CD14-positive monocyte (primary cell): ENCODE data around the gene RTN4IP1. TPM values are rescaled to one million over a fixed set of nuclear protein-coding genes. Genes with fewer than 3 reads are reported as not detected.
A peak's percentile ranks its signal among the peaks of the same experiment; 100 is the strongest.

ENCODE experiments used
- DNase-seq, 3 donors: peaks; one replicate each; pipeline ENCODE4 v3.0.0-alpha.2; 2011 to 2022
- H2AFZ ChIP-seq: 2 replicates; pipeline ENCODE4 v1.6.0; 2012; ENCODE audit warnings: mild to moderate bottlenecking, low read depth, low read length, inconsistent platforms; ENCODE audit not compliant: insufficient read depth, poor library complexity, severe bottlenecking
- H3K27ac ChIP-seq, 2 donors: 1 replicate in 1 of 2; 2 replicates in 1 of 2; pipeline ENCODE4 v1.5.1; 2012 to 2013; ENCODE audit warnings: low read length in 2 of 2, control low read depth in 1 of 2, inconsistent platforms in 1 of 2, low read depth in 1 of 2, mild to moderate bottlenecking in 1 of 2
- H3K27me3 ChIP-seq, 2 donors: one replicate each; pipeline versions ENCODE4 v1.6.0 to v1.6.1; 2011 to 2013; ENCODE audit warnings: low read length in 2 of 2; ENCODE audit not compliant: control insufficient read depth in 2 of 2, insufficient read depth in 2 of 2
- H3K36me3 ChIP-seq, 2 donors: replicated peaks in 1 of 2; 1 replicate in 1 of 2; 2 replicates in 1 of 2; pipeline versions ENCODE4 v1.5.1 to v1.6.1; 2012 to 2013; ENCODE audit warnings: low read length in 2 of 2, control low read depth in 1 of 2, inconsistent platforms in 1 of 2, mild to moderate bottlenecking in 1 of 2; ENCODE audit not compliant: insufficient read depth in 2 of 2, control insufficient read depth in 1 of 2
- H3K4me1 ChIP-seq, 2 donors: 1 replicate in 1 of 2; 2 replicates in 1 of 2; pipeline versions ENCODE4 v1.5.1 to v1.6.1; 2012 to 2013; ENCODE audit warnings: low read length in 2 of 2, control low read depth in 1 of 2, inconsistent platforms in 1 of 2, mild to moderate bottlenecking in 1 of 2, moderate library complexity in 1 of 2; ENCODE audit not compliant: insufficient read depth in 2 of 2, control insufficient read depth in 1 of 2
- H3K4me2 ChIP-seq: replicated peaks from 2 replicates; pipeline ENCODE3; 2012; ENCODE audit warnings: low read length, moderate library complexity, mild to moderate bottlenecking; ENCODE audit not compliant: poor library complexity, severe bottlenecking; ENCODE audit errors: extremely low read depth
- H3K4me3 ChIP-seq, 3 experiments: fragments of 200-600 bp in 1 of 3; sonication (generic) in 1 of 3; replicated peaks in 1 of 3; 1 replicate in 2 of 3; 2 replicates in 1 of 3; pipeline ENCODE4 v1.5.1; 2011 to 2013; ENCODE audit warnings: low read length in 3 of 3, mild to moderate bottlenecking in 3 of 3, control low read depth in 2 of 3, low read depth in 2 of 3, inconsistent platforms in 1 of 3, moderate library complexity in 1 of 3
- H3K79me2 ChIP-seq: 2 replicates; pipeline ENCODE4 v1.6.0; 2012; ENCODE audit warnings: mild to moderate bottlenecking, control low read depth, inconsistent platforms, low read length, moderate library complexity; ENCODE audit not compliant: insufficient read depth
- H3K9ac ChIP-seq: 2 replicates; pipeline ENCODE4 v1.6.0; 2017; ENCODE audit warnings: low read length, mild to moderate bottlenecking; ENCODE audit not compliant: insufficient read depth, poor library complexity, severe bottlenecking
- H3K9me3 ChIP-seq, 2 donors: replicated peaks in 1 of 2; 1 replicate in 1 of 2; 2 replicates in 1 of 2; pipeline versions ENCODE4 v1.5.1 to v1.6.1; 2012 to 2013; ENCODE audit warnings: low read length in 2 of 2, control low read depth in 1 of 2; ENCODE audit not compliant: control insufficient read depth in 1 of 2, insufficient read depth in 1 of 2
- H4K20me1 ChIP-seq: 2 replicates; pipeline ENCODE4 v1.6.0; 2012; ENCODE audit warnings: mild to moderate bottlenecking, low read length, control low read depth, moderate library complexity; ENCODE audit not compliant: insufficient read depth
- H3K27ac Mint-ChIP-seq, 7 donors: one replicate each; pipeline ENCODE4 v1.8.0; 2020; ENCODE audit warnings: mild to moderate bottlenecking in 7 of 7, mixed read lengths in 7 of 7, moderate library complexity in 6 of 7, inconsistent platforms in 2 of 7
- H3K27me3 Mint-ChIP-seq, 3 donors: one replicate each; pipeline ENCODE4 v1.8.0; 2021 to 2022; ENCODE audit warnings: low read depth in 3 of 3, mild to moderate bottlenecking in 3 of 3, mixed read lengths in 3 of 3, moderate library complexity in 3 of 3, inconsistent platforms in 1 of 3
- H3K36me3 Mint-ChIP-seq, 2 donors: one replicate each; pipeline ENCODE4 v1.8.0; 2020; ENCODE audit warnings: mixed read lengths in 2 of 2, inconsistent platforms in 1 of 2, mild to moderate bottlenecking in 1 of 2
- H3K4me1 Mint-ChIP-seq: one replicate; pipeline ENCODE4 v1.8.0; 2020; ENCODE audit warnings: mild to moderate bottlenecking, mixed read lengths
- H3K4me3 Mint-ChIP-seq, 2 donors: one replicate each; pipeline ENCODE4 v1.8.0; 2020; ENCODE audit warnings: mild to moderate bottlenecking in 2 of 2, mixed read lengths in 2 of 2, moderate library complexity in 1 of 2
- H3K9me3 Mint-ChIP-seq, 7 donors: one replicate each; pipeline ENCODE4 v1.8.0; 2020 to 2022; ENCODE audit warnings: mixed read lengths in 7 of 7, mild to moderate bottlenecking in 6 of 7, moderate library complexity in 6 of 7, inconsistent platforms in 2 of 7
- WGBS: methylation state at CpG from one replicate; pipeline ENCODE4 v1.1.5; 2013; ENCODE audit warnings: missing lambda C conversion rate; ENCODE audit not compliant: insufficient coverage; 5-methylcytosine and 5-hydroxymethylcytosine counted together
- intact Hi-C, 2 donors: fragments of 100-400 bp; cut with micrococcal nuclease; formaldehyde crosslinking; loops; one replicate each; pipeline versions ENCODE4 v1.15.0 to v1.15.1; 2023
- polyA plus RNA-seq, 3 donors: library from polyadenylated mRNA; depleted of rRNA in 1 of 3; unstranded in 2 of 3; stranded (reverse) in 1 of 3; fragments of 300-500 nt in 2 of 3; fragments of >200 nt in 1 of 3; fragmentation: Illumina TruSeq in 2 of 3; gene quantifications; 1 replicate in 2 of 3; 2 replicates in 1 of 3; pipeline ENCODE4 v1.2.3, GENCODE V29; 2012 to 2021
- TF ChIP-seq, protein P1 (sequence below): fragments of 200-600 bp; IDR thresholded peaks from one replicate; pipeline ENCODE4 v1.8.0; 2022; ENCODE audit warnings: antibody characterized with exemption, mild to moderate bottlenecking

The RTN4IP1 gene
- polyA plus RNA-seq, 3 donors = 3.5 to 6.7 (median 4.5) TPM

DNA sequence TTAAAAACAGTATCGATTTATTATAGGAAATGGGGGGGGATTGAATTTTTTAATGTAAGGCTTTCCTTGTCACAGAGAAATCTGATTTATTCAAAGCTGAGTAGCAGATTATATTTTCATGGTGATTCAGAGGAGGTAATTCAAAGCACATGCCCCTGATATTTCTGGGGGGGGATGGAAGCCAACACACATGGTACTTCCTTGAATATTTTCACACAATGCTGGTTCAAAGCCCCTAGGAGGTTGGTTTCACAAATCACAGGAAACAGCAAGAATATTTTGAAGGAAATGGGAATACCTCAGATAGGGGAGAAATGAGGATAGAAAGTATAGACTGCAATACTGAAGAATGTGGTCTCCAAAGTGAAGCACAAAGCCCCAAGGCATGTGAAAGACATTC lies 98.8 kb downstream of the RTN4IP1 start:
- intact Hi-C loops = no loop called here
- Mint-ChIP-seq H3K4me1 (peaks cover 43% of the 10 kb centered on the region), H3K27me3 (peaks cover 0 to 1% (median 0%) of the 10 kb centered on the region in 3 donors), H3K36me3 (peaks cover 74 to 89% of the 10 kb centered on the region in 2 donors), H3K9me3 (no peaks in the 10 kb centered on the region), H3K4me3 (no peak overlapping the region), H3K27ac (peak overlapping the region in 1 of 7 donors; percentile 48)
- no peaks in the 10 kb centered on the region for H3K9me3 ChIP-seq
- no peaks in the 10 kb centered on the region for H3K27me3 ChIP-seq
- TF ChIP-seq, protein P1, sequence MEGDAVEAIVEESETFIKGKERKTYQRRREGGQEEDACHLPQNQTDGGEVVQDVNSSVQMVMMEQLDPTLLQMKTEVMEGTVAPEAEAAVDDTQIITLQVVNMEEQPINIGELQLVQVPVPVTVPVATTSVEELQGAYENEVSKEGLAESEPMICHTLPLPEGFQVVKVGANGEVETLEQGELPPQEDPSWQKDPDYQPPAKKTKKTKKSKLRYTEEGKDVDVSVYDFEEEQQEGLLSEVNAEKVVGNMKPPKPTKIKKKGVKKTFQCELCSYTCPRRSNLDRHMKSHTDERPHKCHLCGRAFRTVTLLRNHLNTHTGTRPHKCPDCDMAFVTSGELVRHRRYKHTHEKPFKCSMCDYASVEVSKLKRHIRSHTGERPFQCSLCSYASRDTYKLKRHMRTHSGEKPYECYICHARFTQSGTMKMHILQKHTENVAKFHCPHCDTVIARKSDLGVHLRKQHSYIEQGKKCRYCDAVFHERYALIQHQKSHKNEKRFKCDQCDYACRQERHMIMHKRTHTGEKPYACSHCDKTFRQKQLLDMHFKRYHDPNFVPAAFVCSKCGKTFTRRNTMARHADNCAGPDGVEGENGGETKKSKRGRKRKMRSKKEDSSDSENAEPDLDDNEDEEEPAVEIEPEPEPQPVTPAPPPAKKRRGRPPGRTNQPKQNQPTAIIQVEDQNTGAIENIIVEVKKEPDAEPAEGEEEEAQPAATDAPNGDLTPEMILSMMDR = no peak
- peaks cover 100% of the 10 kb centered on the region for H3K79me2 ChIP-seq
- DNase-seq = no peak
- H3K4me3 ChIP-seq = no peak overlapping the region
- peaks cover 23 to 41% of the 10 kb centered on the region in 2 donors for H3K4me1 ChIP-seq
- peaks cover 80 to 99% of the 10 kb centered on the region in 2 donors for H3K36me3 ChIP-seq
- no peak overlapping the region for H3K4me2 ChIP-seq
- no CpG with 5 or more reads among the region's 1 CpG for WGBS
- H3K9ac ChIP-seq = no peak overlapping the region
- no peaks in the 10 kb centered on the region for H4K20me1 ChIP-seq
- no peak overlapping the region for H2AFZ ChIP-seq
- peak overlapping the region in 1 of 2 donors; percentile 6 for H3K27ac ChIP-seq

DNA sequence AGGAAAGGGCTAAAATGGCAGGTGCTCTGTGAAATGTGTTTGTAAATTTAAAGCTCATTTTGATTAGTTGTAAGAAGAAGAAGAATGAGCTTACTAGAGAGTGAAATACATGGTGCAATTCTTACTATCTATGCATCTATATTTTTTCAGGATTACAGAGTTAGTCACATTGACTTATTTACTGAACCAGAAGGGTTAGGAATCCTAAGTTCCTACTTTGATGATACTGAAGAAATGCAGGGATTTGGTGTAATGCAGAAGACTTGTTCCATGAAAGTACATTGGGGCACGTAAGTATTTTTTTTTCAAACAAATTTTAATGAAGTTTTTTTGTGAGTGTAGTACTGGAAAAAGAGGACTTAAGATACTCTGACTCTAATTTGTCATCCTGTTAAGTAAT lies 99.3 kb downstream of the RTN4IP1 start:
- no CpG with 5 or more reads among the region's 1 CpG for WGBS
- Mint-ChIP-seq H3K27ac (peak overlapping the region in 2 of 7 donors; percentile 21 to 25), H3K4me3 (no peak overlapping the region)

More for the DNA sequence above, 99.3 kb downstream of the RTN4IP1 start:
- Histone ChIP-seq H3K4me2 (no peak overlapping the region), H3K4me1 (peaks cover 26 to 41% of the 10 kb centered on the region in 2 donors), H3K27ac (peak overlapping the region in 1 of 2 donors; percentile 39), H3K4me3 (no peak overlapping the region), H3K36me3 (peaks cover 82 to 99% of the 10 kb centered on the region in 2 donors), H3K9ac (no peak overlapping the region), H3K27me3 (no peaks in the 10 kb centered on the region), H3K9me3 (no peaks in the 10 kb centered on the region), H4K20me1 (no peaks in the 10 kb centered on the region), H2AFZ (no peak overlapping the region), H3K79me2 (peaks cover 100% of the 10 kb centered on the region)
- Mint-ChIP-seq H3K9me3 (no peaks in the 10 kb centered on the region), H3K27me3 (peaks cover 0 to 1% (median 0%) of the 10 kb centered on the region in 3 donors), H3K36me3 (peaks cover 74 to 89% of the 10 kb centered on the region in 2 donors), H3K4me1 (peaks cover 45% of the 10 kb centered on the region)
- DNase-seq = no peak
- TF ChIP-seq, protein P1 = no peak
- intact Hi-C loops = no loop called here
